Heart left ventricle (tissue), 16 donors: ENCODE results near the gene FBXL17. TPM values are rescaled to one million over a fixed set of nuclear protein-coding genes. Genes with fewer than 3 reads are reported as not detected.

Experiments
- ATAC-seq, 4 donors: fragments of 200-7000 bp; cut with Tn5 transposase; one replicate each; pipeline ENCODE4 v1.9.1; 2020 to 2022; ENCODE audit warnings: moderate library complexity in 4 of 4, mild to moderate bottlenecking in 3 of 4, moderate number of reproducible peaks in 1 of 4
- DNase-seq, 5 donors: peaks; one replicate each; pipeline ENCODE4 v3.0.0-alpha.2; 2020
- H3K27ac ChIP-seq, 12 donors: fragments of 200-600 bp; sonication (generic) in 4 of 12; one replicate each; pipeline versions ENCODE4 v1.5.0 to v1.8.0; 2016 to 2022; ENCODE audit warnings: mild to moderate bottlenecking in 2 of 12
- H3K27me3 ChIP-seq, 9 donors: fragments of 200-600 bp; sonication (generic) in 2 of 9; one replicate each; pipeline versions ENCODE4 v1.5.1 to v1.8.0; 2016 to 2022; ENCODE audit warnings: mild to moderate bottlenecking in 3 of 9
- H3K36me3 ChIP-seq, 9 donors: fragments of 200-600 bp; sonication (generic) in 2 of 9; one replicate each; pipeline versions ENCODE4 v1.5.0 to v1.8.0; 2018 to 2022; ENCODE audit warnings: mild to moderate bottlenecking in 2 of 9
- H3K4me1 ChIP-seq, 12 donors: fragments of 200-600 bp; sonication (generic) in 4 of 12; one replicate each; pipeline versions ENCODE4 v1.5.0 to v1.8.0; 2016 to 2022; ENCODE audit warnings: mild to moderate bottlenecking in 3 of 12
- H3K4me3 ChIP-seq, 12 donors: fragments of 200-600 bp; sonication (generic) in 4 of 12; one replicate each; pipeline versions ENCODE4 v1.5.0 to v1.8.0; 2017 to 2022; ENCODE audit warnings: mild to moderate bottlenecking in 9 of 12, moderate library complexity in 4 of 12
- H3K9me3 ChIP-seq, 12 donors: fragments of 200-600 bp; sonication (generic) in 4 of 12; one replicate each; pipeline versions ENCODE4 v1.5.0 to v1.8.0; 2016 to 2022; ENCODE audit warnings: mild to moderate bottlenecking in 1 of 12
- POLR2A ChIP-seq, 2 donors: fragments of 450-650 bp; IDR thresholded peaks; one replicate each; pipeline ENCODE4 v1.6.1; 2017; ENCODE audit warnings: antibody characterized with exemption in 2 of 2, mild to moderate bottlenecking in 2 of 2, moderate library complexity in 2 of 2
- WGBS, 4 donors: extraction: QIAGEN DNeasy Blood & Tissue Kit in 2 of 4; methylation state at CpG; one replicate each; pipeline versions ENCODE4 v1.1.5 to v1.1.7; 2013 to 2018; 5-methylcytosine and 5-hydroxymethylcytosine counted together
- intact Hi-C, 10 donors: fragments of 100-400 bp; cut with DNase I; formaldehyde crosslinking; loops; one replicate each; pipeline versions ENCODE4 v1.11.1 to v1.14.2; 2022
- polyA plus RNA-seq, 2 donors: library from polyadenylated mRNA; stranded (reverse); fragments of 200-250 nt; gene quantifications; one replicate each; pipeline ENCODE4 v1.2.3, GENCODE V29; 2013
- total RNA-seq, 9 donors: library from RNA; depleted of rRNA in 2 of 9; stranded (reverse); fragments of >200 nt in 2 of 9; fragmentation: NEBNext Ultra II Directional in 3 of 9; extraction: Animal tissue kit (Norgen Biotek cat#: 25700) in 3 of 9; gene quantifications; one replicate each; pipeline versions ENCODE4 v1.1.0 to v1.2.4, GENCODE V29; 2016 to 2023
- TF ChIP-seq, protein P1 (sequence below), 12 donors: fragments of 200-600 bp; sonication (generic) in 4 of 12; IDR thresholded peaks; one replicate each; pipeline versions ENCODE4 v1.5.0 to v1.8.0; 2018 to 2022; ENCODE audit warnings: antibody characterized with exemption in 12 of 12, mild to moderate bottlenecking in 5 of 12
- donor health status: ischemic (EF 13 %, LVEDD 7.1; RV severe dilation, severe dysfunction).
- donor health status: healthy with polysubstance abuse.
- donor health status: DM: no; HTN: yes; CAD: no.
- donor health status: DM: no; HTN: no; CAD: no.
- donor health status: ischemic (EF 25% LVEDD 6.9; RV normal size, moderate dysfunction).
- donor health status: ischemic (EF 25% LVEDD 5.7; RV mildly dilated, moderate dysfunction).
- donor health status: healthy.
- donor health status: DM: yes; HTN: yes; CAD: no.
- donor health status: ischemic (EF 35%, LVEDD 5.7; RV mildly dilated, moderate dysfunction).
- donor health status: nonischemic (EF 11% LVEDD 7.7; RV severe dilation, severe dysfunction).
- donor health status: DM: yes; HTN: yes; CAD: no.
- donor health status: PGD.
- donor health status: ischemic (EF 29% LVEDD 5.4; RV normal size, mild dysfunction).
- donor health status: nonischemic (EF 23%, LVEDD 6.1; RV moderate dilation, normal function).

The FBXL17 gene
- total and polyA plus RNA-seq, 11 donors, result 10.2 to 39.4 (median 33.1) TPM

DNA sequence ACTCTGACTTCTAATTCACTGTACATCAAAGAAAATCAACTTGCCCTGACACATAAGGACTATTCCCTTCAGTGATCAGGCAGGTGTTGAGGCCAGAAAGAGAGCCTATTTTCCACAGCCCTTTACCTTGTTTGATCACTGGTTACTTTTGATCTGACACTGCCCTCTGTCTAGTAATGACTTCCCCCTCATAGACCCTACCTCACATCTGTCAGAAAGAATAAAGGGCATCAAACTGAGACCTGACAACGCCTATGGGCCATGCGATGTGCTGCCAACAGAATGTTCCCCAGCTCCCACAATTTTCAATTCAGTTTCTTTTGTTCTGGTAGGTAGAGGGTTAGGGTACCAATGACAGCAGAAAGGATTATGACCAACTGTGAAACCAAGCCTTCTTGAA lies 47.7 kb downstream of the FBXL17 start:
- Histone ChIP-seq H3K4me1 (peaks cover 0 to 2% (median 0%) of the 10 kb centered on the region in 12 donors), H3K36me3 (peaks cover 0 to 3% (median 0%) of the 10 kb centered on the region in 9 donors), H3K27me3 (no peaks in the 10 kb centered on the region), H3K4me3 (no peak overlapping the region), H3K27ac (no peak overlapping the region), H3K9me3 (no peaks in the 10 kb centered on the region)
- TF ChIP-seq, protein P1, sequence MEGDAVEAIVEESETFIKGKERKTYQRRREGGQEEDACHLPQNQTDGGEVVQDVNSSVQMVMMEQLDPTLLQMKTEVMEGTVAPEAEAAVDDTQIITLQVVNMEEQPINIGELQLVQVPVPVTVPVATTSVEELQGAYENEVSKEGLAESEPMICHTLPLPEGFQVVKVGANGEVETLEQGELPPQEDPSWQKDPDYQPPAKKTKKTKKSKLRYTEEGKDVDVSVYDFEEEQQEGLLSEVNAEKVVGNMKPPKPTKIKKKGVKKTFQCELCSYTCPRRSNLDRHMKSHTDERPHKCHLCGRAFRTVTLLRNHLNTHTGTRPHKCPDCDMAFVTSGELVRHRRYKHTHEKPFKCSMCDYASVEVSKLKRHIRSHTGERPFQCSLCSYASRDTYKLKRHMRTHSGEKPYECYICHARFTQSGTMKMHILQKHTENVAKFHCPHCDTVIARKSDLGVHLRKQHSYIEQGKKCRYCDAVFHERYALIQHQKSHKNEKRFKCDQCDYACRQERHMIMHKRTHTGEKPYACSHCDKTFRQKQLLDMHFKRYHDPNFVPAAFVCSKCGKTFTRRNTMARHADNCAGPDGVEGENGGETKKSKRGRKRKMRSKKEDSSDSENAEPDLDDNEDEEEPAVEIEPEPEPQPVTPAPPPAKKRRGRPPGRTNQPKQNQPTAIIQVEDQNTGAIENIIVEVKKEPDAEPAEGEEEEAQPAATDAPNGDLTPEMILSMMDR (IDR thresholded peaks at IDR 0.05), result no peak
- TF ChIP-seq POLR2A (IDR thresholded peaks at IDR 0.05), result no peak
- DNase-seq (no peak), ATAC-seq (no peak)
- WGBS, 4 donors, result 96 to 100% (median 97%) methylated on average over 2 of the region's 2 CpGs
- intact Hi-C loops, result no loop called here

DNA sequence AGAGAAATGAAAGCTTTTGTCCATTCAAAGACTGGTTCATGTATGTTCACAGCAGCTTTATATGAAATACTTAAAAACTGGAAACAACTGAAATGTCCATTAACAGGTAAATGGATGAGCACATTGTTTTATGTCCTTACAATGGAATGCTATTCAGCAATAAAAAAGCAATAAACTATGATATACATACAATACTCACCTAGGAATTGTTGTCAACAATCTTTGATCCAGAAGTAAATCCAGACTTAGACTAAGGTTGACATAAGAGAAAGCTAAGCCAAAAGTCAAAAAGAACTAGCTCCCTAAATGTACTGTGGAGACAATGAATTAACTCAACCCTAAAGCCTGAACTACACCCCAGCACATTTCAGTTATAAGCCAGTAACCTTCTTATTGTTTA lies 54.9 kb downstream of the FBXL17 start:
- Histone ChIP-seq H3K27ac (no peak overlapping the region), H3K27me3 (no peaks in the 10 kb centered on the region), H3K4me3 (no peak overlapping the region), H3K4me1 (no peaks in the 10 kb centered on the region), H3K36me3 (no peaks in the 10 kb centered on the region), H3K9me3 (no peaks in the 10 kb centered on the region)
- no peak for TF ChIP-seq POLR2A (IDR thresholded peaks at IDR 0.05)
- TF ChIP-seq, protein P1 (IDR thresholded peaks at IDR 0.05), result no peak
- intact Hi-C loops, result loop anchor here in 1 of 10 donors (2.0 kb wide), 1 partner anchor 44 kb away; no protein-coding TSS in a partner anchor
- ATAC-seq (no peak), DNase-seq (no peak)

DNA sequence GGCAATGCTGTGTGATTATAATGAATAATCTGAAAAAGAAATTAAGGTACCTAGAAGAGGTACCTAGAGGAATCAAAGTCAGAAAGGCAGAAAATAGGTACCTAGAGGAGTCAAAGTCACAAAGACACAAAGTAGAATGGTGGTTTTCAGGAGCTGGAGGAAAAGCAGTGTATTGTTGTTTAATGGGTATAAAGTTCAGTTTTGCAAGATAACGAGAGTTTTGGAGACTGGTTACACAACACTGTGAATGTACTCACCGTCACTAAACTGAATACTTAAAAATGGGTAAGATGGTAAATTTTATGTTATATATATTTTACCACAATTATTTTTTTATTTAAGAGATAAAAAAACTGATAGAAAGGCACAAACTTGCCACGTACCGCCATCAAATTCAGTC lies 57.0 kb downstream of the FBXL17 start:
- intact Hi-C loops, result no loop called here
- H3K4me1 ChIP-seq, result peaks cover 0 to 6% (median 0%) of the 10 kb centered on the region in 12 donors
- ATAC-seq (no peak), DNase-seq (no peak)
- H3K36me3 ChIP-seq, result no peaks in the 10 kb centered on the region
- TF ChIP-seq, protein P1 (IDR thresholded peaks at IDR 0.05), result no peak
- TF ChIP-seq POLR2A (IDR thresholded peaks at IDR 0.05), result no peak
- no peak overlapping the region for H3K4me3 ChIP-seq
- H3K9me3 ChIP-seq, result no peaks in the 10 kb centered on the region
- no peaks in the 10 kb centered on the region for H3K27me3 ChIP-seq
- no peak overlapping the region for H3K27ac ChIP-seq
- 95 to 98% (median 97%) methylated on average over 4 of the region's 4 CpGs for WGBS, 4 donors

DNA sequence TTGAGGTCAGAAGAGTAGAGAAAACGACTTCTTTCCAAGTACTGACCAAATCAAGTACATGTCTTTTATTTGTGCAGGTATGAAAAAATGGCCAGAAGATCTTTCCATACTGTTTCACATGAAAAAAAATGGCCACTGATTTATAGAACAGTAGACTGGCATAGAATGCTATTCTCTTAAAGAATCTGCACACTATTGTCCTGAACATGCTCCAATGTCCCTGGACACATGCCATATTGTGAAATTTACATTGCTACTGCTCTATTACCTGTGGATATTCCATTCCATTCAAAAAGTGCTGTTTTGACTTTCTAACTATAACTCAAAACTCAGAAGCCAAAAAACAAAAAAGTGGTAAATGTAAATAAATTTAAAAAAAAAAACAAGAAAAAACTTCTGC lies 60.6 kb downstream of the FBXL17 start:
- whole genome bisulfite sequencing, 4 donors, result 89 to 95% (median 93%) methylated on average over 1 of the region's 1 CpG
- Histone ChIP-seq H3K4me3 (no peak overlapping the region), H3K36me3 (no peaks in the 10 kb centered on the region), H3K9me3 (no peaks in the 10 kb centered on the region), H3K27ac (no peak overlapping the region), H3K27me3 (no peaks in the 10 kb centered on the region), H3K4me1 (peaks cover 0 to 7% (median 0%) of the 10 kb centered on the region in 12 donors)
- ATAC-seq, result no peak
- TF ChIP-seq, protein P1 (IDR thresholded peaks at IDR 0.05), result no peak
- TF ChIP-seq POLR2A (IDR thresholded peaks at IDR 0.05), result no peak
- no peak for DNase-seq
- intact Hi-C loops, result no loop called here
